ENCODE results near the gene KDM4D. TPM values are rescaled to one million over a fixed set of nuclear protein-coding genes. Genes with fewer than 3 reads are reported as not detected.

The KDM4D gene
- total RNA-seq (2021; fragmentation: NEBNext Ultra II Directional; extraction: Animal tissue kit (Norgen Biotek cat#: 25700)) (1.4 and 1.5 TPM in 2 replicates), polyA plus RNA-seq (2011; rRNA removed) (4.5 and 4.8 TPM in 2 replicates), polyA minus RNA-seq (2011; rRNA and poly(A)+ RNA removed) (3.7 and 4.1 TPM in 2 replicates)
- polyA plus RNA-seq (2011; cell fraction: cytosol; rRNA removed), result 3.2 TPM
- polyA plus RNA-seq (2011; cell fraction: nucleus; rRNA removed), result 3.2 TPM
- polyA plus RNA-seq (2012, experiment 1 of 2), result 1.7 to 2.2 TPM (median 1.9 TPM) in 4 replicates
- 0.89 TPM for polyA plus RNA-seq (2012, experiment 2 of 2)
- 1.1 TPM for polyA plus RNA-seq (2013, experiment 1 of 2)
- 1.1 TPM for polyA plus RNA-seq (2013, experiment 2 of 2)
- polyA minus RNA-seq (2011; cell fraction: cytosol; rRNA and poly(A)+ RNA removed), result 2.4 TPM
- polyA minus RNA-seq (2011; cell fraction: nucleus; rRNA and poly(A)+ RNA removed), result 2.8 TPM
- long read RNA-seq, experiment 1, partial matches to known transcripts, result 0 of 3 reads
- long read RNA-seq, experiment 1, other reads (novel, unspliced or antisense), result 0 of 3 reads
- long read RNA-seq, experiment 2, partial matches to known transcripts, result 0 of 1 reads
- long read RNA-seq, experiment 2, other reads (novel, unspliced or antisense), result 0 of 1 reads

- H2BK5ac ChIP-seq (ENCODE audit: low read depth, low read length), result peak within 1 kb of the TSS; percentile 82
- H2BK20ac ChIP-seq (ENCODE audit: low read length), result no peak within 1 kb of the TSS
- no peaks in the 10 kb centered on the region for H3K9me3 ChIP-seq (ENCODE audit: insufficient read depth in 2 of 2, low read depth in 1 of 2, low read length in 1 of 2)
- no peak within 1 kb of the TSS for H2BK15ac ChIP-seq (ENCODE audit: low read length)
- H3K4me3 ChIP-seq (ENCODE audit: extremely low read depth in 1 of 4, insufficient read depth in 2 of 4, low read depth in 3 of 4, low read length in 4 of 4), result peak within 1 kb of the TSS; percentile 72 to 99 (median 88)
- peaks cover 0 to 2% (median 0%) of the 10 kb centered on the region in 4 experiments; a peak in 2 of 7 replicates for H3K4me1 ChIP-seq (replicated peaks in 1 of 4; ENCODE audit: control insufficient read depth in 3 of 4, insufficient read depth in 4 of 4, low read length in 3 of 4)
- H3K23me2 ChIP-seq (ENCODE audit: low read depth, low read length), result no peaks in the 10 kb centered on the region; the same call in 1 of the 2 replicates
- peak within 1 kb of the TSS; percentile 62 to 65 for H3K4me2 ChIP-seq (ENCODE audit: insufficient read depth in 1 of 2, low read depth in 2 of 2, low read length in 2 of 2)
- ChIA-PET CTCF (ENCODE audit: partially characterized antibody) (interaction anchor here (0.6 to 1.6 kb wide), 6 partner anchors 9 to 350 kb away, joined by 3 to 4 read pairs (median 4); no protein-coding TSS in a partner anchor), POLR2A (ENCODE audit: partially characterized antibody) (interaction anchor here (1.0 to 1.9 kb wide), 4 partner anchors 9 to 94 kb away, joined by 3 to 9 read pairs (median 6); no protein-coding TSS in a partner anchor)
- H3K79me2 ChIP-seq (ENCODE audit: control insufficient read depth in 1 of 2, insufficient read depth in 2 of 2, low read length in 2 of 2), result peaks cover 0 to 12% of the 10 kb centered on the region in 2 experiments; a peak in 2 of 4 replicates
- WGBS, 2 experiments (ENCODE audit: extremely low coverage in 1 of 2, insufficient coverage in 1 of 2, insufficient read length in 1 of 2, insufficient replicate concordance in 2 of 2, low coverage in 1 of 2, low lambda C conversion rate in 2 of 2, missing lambda C conversion rate in 1 of 2), result 1% methylated on average over 57 of the region's 66 CpGs; no CpG with 5 or more reads in 1 of the 2 experiments
- FAIRE-seq (peak; percentile 36), DNase-seq (ENCODE audit: low read depth in 1 of 2, low spot score in 2 of 2) (peak; percentile 64 to 93)
- peak within 1 kb of the TSS; percentile 90 for H4K5ac ChIP-seq (ENCODE audit: insufficient read length, low read depth, low read length)
- no peak within 1 kb of the TSS for H3K23ac ChIP-seq (ENCODE audit: insufficient read length)
- no peak within 1 kb of the TSS for H2AK5ac ChIP-seq (ENCODE audit: low read depth, low read length)
- peak within 1 kb of the TSS; percentile 81; the same call in 1 of the 2 replicates for H3K18ac ChIP-seq (ENCODE audit: extremely low read depth, low read length)
- peak within 1 kb of the TSS; percentile 79 to 87 (median 84) for H3K9ac ChIP-seq (replicated peaks in 1 of 4; ENCODE audit: extremely low read depth in 1 of 4, low read depth in 3 of 4, low read length in 3 of 4)
- peak within 1 kb of the TSS; percentile 64 for H4K91ac ChIP-seq (replicated peaks; ENCODE audit: insufficient read length, low read length)
- peaks cover 9 to 36% (median 17%) of the 10 kb centered on the region in 4 experiments for H3K36me3 ChIP-seq (ENCODE audit: control insufficient read depth in 2 of 4, insufficient read depth in 4 of 4, low read length in 3 of 4)
- no peak within 1 kb of the TSS for H2BK120ac ChIP-seq (replicated peaks; ENCODE audit: low read depth, low read length)
- peak within 1 kb of the TSS; percentile 80 for H3K27ac ChIP-seq (ENCODE audit: low read depth, low read length)
- H3K14ac ChIP-seq (ENCODE audit: insufficient read length), result no peak within 1 kb of the TSS
- H2AFZ ChIP-seq (ENCODE audit: low read length), result peak within 1 kb of the TSS; percentile 81
- H4K20me1 ChIP-seq (replicated peaks in 1 of 2; ENCODE audit: control insufficient read depth in 1 of 2, insufficient read depth in 2 of 2, low read length in 2 of 2), result no peaks in the 10 kb centered on the region
- no peak within 1 kb of the TSS for H2BK12ac ChIP-seq (ENCODE audit: low read depth, low read length)
- H3K56ac ChIP-seq (replicated peaks; ENCODE audit: insufficient read length, low read depth, low read length), result peak within 1 kb of the TSS; percentile 77
- H4K8ac ChIP-seq (ENCODE audit: extremely low read depth, insufficient read depth, low read length), result peak within 1 kb of the TSS; percentile 99
- no peaks in the 10 kb centered on the region; the same call in 1 of the 2 replicates for H3K79me1 ChIP-seq (ENCODE audit: low read depth, low read length)
- no peaks in the 10 kb centered on the region for H3K27me3 ChIP-seq (replicated peaks in 1 of 4; ENCODE audit: control insufficient read depth in 3 of 4, extremely low read depth in 1 of 4, insufficient read depth in 3 of 4, low read length in 3 of 4)
- no peak within 1 kb of the TSS for H3K4ac ChIP-seq (replicated peaks; ENCODE audit: insufficient read length, low read depth, low read length)
- TF ChIP-seq GABPA (IDR thresholded peaks at IDR 0.05; ENCODE audit: borderline replicate concordance, insufficient read depth, low read length) (peak; percentile 93), RBBP5 (IDR thresholded peaks at IDR 0.05; ENCODE audit: borderline replicate concordance, low read depth, low read length) (peak; percentile 93), TCF12 (IDR thresholded peaks at IDR 0.05; ENCODE audit: low read depth, low read length) (no peak), KDM1A (IDR thresholded peaks at IDR 0.05; ENCODE audit: borderline replicate concordance, low read length) (no peak), BACH1 (IDR thresholded peaks at IDR 0.05; ENCODE audit: low read length) (no peak)
- TF ChIP-seq, protein P1, sequence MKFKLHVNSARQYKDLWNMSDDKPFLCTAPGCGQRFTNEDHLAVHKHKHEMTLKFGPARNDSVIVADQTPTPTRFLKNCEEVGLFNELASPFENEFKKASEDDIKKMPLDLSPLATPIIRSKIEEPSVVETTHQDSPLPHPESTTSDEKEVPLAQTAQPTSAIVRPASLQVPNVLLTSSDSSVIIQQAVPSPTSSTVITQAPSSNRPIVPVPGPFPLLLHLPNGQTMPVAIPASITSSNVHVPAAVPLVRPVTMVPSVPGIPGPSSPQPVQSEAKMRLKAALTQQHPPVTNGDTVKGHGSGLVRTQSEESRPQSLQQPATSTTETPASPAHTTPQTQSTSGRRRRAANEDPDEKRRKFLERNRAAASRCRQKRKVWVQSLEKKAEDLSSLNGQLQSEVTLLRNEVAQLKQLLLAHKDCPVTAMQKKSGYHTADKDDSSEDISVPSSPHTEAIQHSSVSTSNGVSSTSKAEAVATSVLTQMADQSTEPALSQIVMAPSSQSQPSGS (IDR thresholded peaks at IDR 0.05; ENCODE audit: low read length), result no peak
Observed at GRCh38 chr11:94973099-94973968, at the start of gene KDM4D, which contains the start of gene CWC15. Gene KDM4D, plus strand, starts transcription at chr11:94973709. Its CDS starts 23,664 bp downstream, at chr11:94997373. Gene CWC15, minus strand, starts transcription at chr11:94973556. Its CDS starts 1,371 bp downstream, at chr11:94972185.

Measured in H1 (cell line).